Embryonic facial prominence (tissue), 1 donor: ENCODE data around the gene PHF2.

Source experiments
- DNase-seq: peaks from one replicate; pipeline ENCODE4 v3.0.0-alpha.2; 2016; ENCODE audit errors: extremely low spot score

Gene PHF2

GRCh38 chr9:93652604-93653592 lies 76.5 kb downstream of the PHF2 start:
- no peak for DNase-seq

GRCh38 chr9:93653760-93654159 lies 77.4 kb downstream of the PHF2 start:
- no peak for DNase-seq

- DNase-seq: no peak
Observed at GRCh38 chr9:93654351-93654961, 78.1 kb downstream of the PHF2 start.

DNA sequence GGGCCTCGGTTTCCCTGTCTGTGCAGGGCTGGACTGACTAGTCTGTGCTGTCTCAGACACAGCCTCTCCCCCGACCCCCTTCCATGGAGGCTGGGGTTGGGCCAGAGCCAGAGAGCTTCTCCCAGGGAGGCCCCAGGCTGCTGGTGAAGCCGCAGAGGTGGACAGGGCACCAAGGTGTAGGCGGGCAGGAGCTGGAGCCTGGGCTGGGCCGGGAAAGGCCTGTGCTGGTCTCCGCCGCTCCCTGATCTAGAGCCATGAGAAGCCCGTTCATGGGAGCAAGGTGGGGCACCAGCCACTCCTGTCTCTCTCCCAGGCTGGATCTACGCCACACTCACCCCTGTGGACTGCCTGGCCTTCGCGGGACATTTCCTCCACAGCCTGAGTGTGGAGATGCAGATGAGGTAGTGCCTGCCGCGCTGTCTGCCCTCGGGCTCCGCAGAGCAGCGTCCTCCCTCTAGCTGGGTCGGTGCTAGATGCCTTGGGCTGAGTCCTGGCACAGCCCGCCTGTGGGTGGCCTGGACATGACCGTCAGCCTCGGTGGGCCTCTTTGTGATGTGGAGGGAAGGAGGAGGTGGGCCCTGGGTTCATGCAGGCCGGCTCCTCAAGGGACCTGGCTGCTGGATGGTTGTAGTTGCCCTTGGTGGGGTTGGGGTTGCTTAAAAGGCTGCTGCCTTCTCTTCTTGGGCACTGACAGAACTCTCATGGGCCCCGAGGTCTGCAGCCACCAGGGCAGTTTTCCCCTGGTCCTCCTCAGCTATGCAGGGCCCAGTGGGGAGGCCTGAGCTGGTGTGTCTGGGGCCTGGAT lies 79.4 kb downstream of the PHF2 start:
- DNase-seq: no peak

GRCh38 chr9:93656426-93657239 lies 80.2 kb downstream of the PHF2 start:
- no peak for DNase-seq

DNA sequence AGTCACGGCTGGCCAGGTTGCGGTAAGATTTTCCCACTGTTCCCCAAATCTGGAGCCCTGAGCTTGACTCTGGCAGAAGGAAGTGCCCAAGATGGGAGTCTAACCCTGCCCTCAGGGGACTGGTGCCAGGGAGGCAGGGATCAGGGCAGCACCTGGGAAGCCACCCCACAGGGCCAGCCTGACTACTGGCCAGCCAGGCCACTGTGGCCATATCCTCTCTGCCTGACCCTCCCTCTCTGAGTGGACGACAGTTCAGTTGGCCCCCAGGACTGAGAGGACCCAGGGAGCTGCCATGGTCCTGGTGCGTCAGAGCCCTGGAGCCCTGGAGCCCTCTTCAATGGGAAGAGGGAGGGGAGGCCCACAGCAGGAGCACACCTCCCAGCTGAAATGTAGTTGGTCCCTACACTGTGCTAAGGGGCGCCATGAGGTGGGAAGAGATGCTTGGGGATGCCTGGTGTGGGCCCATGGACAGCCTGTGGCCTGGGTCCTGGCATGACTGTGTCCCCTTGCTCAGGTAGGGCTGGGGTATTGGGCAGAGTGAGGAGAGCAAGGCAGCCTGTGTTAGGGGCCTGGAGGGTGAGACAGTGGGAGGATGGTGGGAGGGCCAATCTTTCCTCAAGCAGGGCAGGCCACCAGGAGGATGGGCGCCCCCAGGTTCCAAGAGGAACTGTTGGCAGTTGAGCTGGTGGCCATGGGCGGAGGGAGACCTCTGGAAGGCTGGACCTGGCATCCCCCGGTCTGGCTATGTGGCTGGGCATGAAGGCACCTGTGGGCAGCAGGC lies 81.1 kb downstream of the PHF2 start:
- DNase-seq: no peak

GRCh38 chr9:93658184-93658925 lies 82.0 kb downstream of the PHF2 start:
- no peak for DNase-seq

GRCh38 chr9:93659044-93659836 lies 82.9 kb downstream of the PHF2 start:
- DNase-seq: no peak

- DNase-seq: no peak
Observed at GRCh38 chr9:93659837-93660177, 83.4 kb downstream of the PHF2 start.

DNA sequence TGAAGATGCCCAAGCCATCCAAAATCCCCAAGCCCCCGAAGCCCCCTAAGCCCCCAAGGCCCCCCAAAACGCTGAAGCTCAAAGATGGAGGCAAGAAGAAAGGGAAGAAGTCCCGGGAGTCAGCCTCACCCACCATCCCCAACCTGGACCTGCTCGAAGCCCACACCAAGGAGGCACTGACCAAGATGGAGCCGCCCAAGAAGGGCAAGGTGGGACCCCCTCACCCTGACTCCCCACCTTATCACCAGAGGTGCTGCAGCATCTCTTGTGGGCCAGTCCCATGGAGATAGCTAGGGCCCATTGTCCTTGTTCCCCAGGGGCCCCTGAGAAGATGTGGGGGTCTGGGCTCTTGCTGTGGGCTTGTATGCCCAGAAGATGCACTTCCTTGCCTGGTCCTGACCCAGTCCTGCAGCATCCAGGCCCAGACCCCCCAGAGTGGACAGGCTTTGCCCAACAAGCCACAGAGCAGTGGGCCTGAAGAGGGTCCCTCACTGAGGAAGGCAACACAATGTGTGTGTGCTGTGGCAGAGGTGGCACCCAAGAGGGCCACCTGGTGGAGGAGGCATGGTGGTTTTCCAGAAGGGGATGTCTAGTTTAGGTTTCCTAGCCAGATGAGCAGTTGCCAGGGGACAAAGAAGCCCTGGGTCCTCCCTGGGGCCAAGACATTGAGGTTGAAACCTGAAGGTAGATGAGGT lies 84.1 kb downstream of the PHF2 start:
- no peak for DNase-seq

- DNase-seq: no peak
Observed at GRCh38 chr9:93661591-93661990, 85.2 kb downstream of the PHF2 start.

DNA sequence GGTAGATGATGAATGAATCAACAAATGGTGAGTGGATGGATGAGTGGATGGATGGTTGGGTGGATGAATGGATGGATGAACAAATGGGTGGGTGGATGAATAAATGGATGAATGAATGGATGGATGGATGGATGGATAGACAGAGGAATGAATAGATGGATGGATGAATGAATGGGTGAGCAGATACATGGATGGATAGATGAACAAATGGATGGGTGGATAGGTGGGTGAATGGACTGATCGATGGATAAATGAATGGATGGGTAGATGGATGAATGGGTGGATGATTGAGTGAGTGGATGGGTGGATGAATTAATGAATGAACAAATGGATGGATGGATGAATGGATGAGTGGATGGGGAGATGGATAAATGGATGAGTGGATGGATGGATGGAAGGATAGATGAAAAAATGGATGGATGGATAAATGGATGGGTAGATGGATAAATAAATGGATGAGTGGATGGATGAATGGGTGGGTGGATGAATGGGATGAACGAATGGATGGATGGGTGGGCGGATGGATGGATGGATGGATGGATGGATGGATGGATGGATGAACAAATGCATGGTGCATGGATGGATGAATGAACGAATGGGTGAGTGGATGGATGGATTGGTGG lies 85.7 kb downstream of the PHF2 start:
- no peak for DNase-seq

GRCh38 chr9:93662952-93663572 lies 86.7 kb downstream of the PHF2 start:
- no peak for DNase-seq

DNA sequence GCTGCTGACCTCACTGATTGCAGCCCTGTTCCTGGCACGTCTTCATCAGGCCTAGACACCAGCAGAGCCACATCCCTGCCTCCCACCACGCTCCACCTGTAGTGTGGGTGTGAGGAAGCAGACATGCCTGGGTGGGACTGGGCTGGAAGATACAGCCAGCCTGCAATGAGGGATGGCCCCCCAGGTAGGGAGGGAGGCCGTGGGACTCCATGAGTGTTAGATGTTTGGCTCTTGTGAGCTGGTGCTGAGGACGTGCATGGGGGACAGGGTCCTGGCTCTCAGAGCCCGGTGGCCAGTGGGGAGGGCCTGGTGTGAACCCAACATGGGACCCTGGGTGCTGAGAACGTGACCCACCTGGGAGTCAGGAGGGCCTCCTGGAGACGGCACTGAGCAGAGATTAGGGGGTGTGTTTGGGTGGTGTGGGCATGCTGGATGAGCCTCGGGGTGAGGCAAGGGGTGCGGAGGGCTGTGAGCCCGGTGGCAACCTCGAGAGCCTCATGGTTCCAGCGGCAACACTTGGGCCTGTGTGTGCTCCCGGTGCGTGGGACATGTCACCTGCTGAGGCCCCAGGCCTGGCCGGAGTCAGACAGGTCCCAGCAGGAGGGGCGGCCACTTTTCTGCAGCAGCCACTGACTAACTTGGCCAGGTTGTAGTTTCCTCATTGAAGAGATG lies 87.6 kb downstream of the PHF2 start:
- DNase-seq: no peak

GRCh38 chr9:93664549-93665120 lies 88.3 kb downstream of the PHF2 start:
- DNase-seq: no peak

DNA sequence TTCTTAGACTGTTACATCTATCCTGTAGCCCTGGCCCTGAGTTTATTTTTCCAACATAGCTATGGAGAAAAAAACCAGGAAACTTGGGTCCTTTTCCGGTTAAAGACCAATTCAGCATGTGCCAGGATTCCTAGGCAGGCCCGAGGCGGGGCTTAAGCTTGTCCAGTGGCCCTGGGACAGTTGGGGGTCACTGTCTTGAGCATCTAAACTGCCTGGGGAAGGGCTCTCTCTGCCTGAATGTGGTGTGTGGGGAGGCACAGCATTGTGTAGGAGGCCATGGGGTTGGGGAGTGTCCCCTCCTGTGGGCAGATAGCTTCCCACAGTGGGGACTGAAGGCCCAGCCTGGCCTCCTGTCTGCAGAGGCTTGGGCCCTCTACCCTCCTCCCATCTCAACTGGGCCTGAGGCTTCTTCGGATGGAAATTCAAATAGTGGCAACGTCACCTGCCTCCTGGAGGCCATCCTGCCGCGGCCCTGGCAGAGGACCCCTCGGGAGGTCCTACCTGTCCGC lies 88.8 kb downstream of the PHF2 start:
- DNase-seq: no peak
